K562 (cell line): Measurements from ENCODE around the gene MAP1LC3B2. TPM values are rescaled to one million over a fixed set of nuclear protein-coding genes. Genes with fewer than 3 reads are reported as not detected.
A peak's percentile ranks its signal among the peaks of the same experiment; 100 is the strongest.

Experiments used
- ATF7 ChIP-seq: fragments of 450-650 bp; IDR thresholded peaks from 2 replicates; pipeline ENCODE4 v1.7.1; 2014; ENCODE audit warnings: mild to moderate bottlenecking, moderate library complexity
- CBFA2T3 ChIP-seq: fragments of 450-650 bp; IDR thresholded peaks from 2 replicates; pipeline ENCODE4 v1.6.1; 2017
- CEBPG ChIP-seq, 3 experiments: fragments of 200-800 bp in 1 of 3; sonication (Bioruptor generic) in 1 of 3; sonication (generic) in 1 of 3; formaldehyde crosslinking in 1 of 3; IDR thresholded peaks in 2 of 3; conservative IDR thresholded peaks in 1 of 3; 2 replicates each; pipeline versions ENCODE4 v1.6.1 to v1.8.0; 2016 to 2022; ENCODE audit warnings: missing compliant biosample characterization in 2 of 3, missing genetic modification characterization in 2 of 3, mild to moderate bottlenecking in 1 of 3, missing genetic modification reagents in 1 of 3
- ELF2 ChIP-seq: fragments of 250-450 bp; sonication (Bioruptor Pico); IDR thresholded peaks from 2 replicates; pipeline ENCODE4 v1.5.0; 2021; ENCODE audit warnings: mild to moderate bottlenecking
- ELF4 ChIP-seq: fragments of 450-650 bp; formaldehyde crosslinking; IDR thresholded peaks from 2 replicates; pipeline ENCODE4 v1.4.0; 2022; ENCODE audit warnings: missing genetic modification characterization
- MEF2A ChIP-seq: IDR thresholded peaks from 2 replicates; pipeline ENCODE4 v1.6.1; 2011; ENCODE audit warnings: low read depth, mild to moderate bottlenecking, low read length, moderate library complexity; ENCODE audit not compliant: control insufficient read depth
- REST ChIP-seq, 2 experiments: fragments of 450-650 bp; formaldehyde crosslinking in 1 of 2; IDR thresholded peaks; 2 replicates each; pipeline versions ENCODE4 v1.4.0 to v1.6.1; 2014 to 2020; ENCODE audit warnings: mild to moderate bottlenecking in 2 of 2, borderline replicate concordance in 1 of 2, low read depth in 1 of 2
- SAFB ChIP-seq: fragments of 200-400 bp; formaldehyde crosslinking; IDR thresholded peaks from 2 replicates; pipeline ENCODE4 v1.6.1; 2017; ENCODE audit warnings: low read depth, low read length, borderline replicate concordance
- ZNF3 ChIP-seq: fragments of 250-450 bp; sonication (Bioruptor Pico); IDR thresholded peaks from 2 replicates; pipeline ENCODE4 v1.5.0; 2021; ENCODE audit warnings: mild to moderate bottlenecking, moderate library complexity
- ZNF740 ChIP-seq, 3 experiments: fragments of 200-800 bp in 1 of 3; sonication (Bioruptor generic) in 1 of 3; sonication (generic) in 1 of 3; formaldehyde crosslinking in 1 of 3; IDR thresholded peaks; 2 replicates each; pipeline versions ENCODE4 v1.6.1 to v1.8.0; 2016 to 2022; ENCODE audit warnings: mild to moderate bottlenecking in 2 of 3, missing compliant biosample characterization in 2 of 3, missing genetic modification characterization in 2 of 3, missing genetic modification reagents in 1 of 3
- ZNF76 ChIP-seq: fragments of 250-450 bp; sonication (Bioruptor Pico); IDR thresholded peaks from 2 replicates; pipeline ENCODE4 v1.4.0; 2020; ENCODE audit warnings: mild to moderate bottlenecking, moderate library complexity, borderline replicate concordance
- polyA plus RNA-seq, 8 experiments: library from polyadenylated mRNA; depleted of rRNA in 4 of 8; stranded (reverse) in 5 of 8; unstranded in 3 of 8; fragments of >200 nt; fragmentation: Nextera tagmentation in 2 of 8; fragmentation: Illumina TruSeq in 1 of 8; extraction: Ambion mirVana in 2 of 8; extraction: Trizol in 1 of 8; gene quantifications; 2 replicates each; pipeline versions ENCODE4 v1.2.1 to v1.2.3, GENCODE V29; 2011 to 2014; ENCODE audit warnings: inconsistent platforms in 1 of 8, missing spikeins in 1 of 8
- total RNA-seq, 7 experiments: library from RNA; depleted of rRNA in 6 of 7; stranded (reverse); fragments of >200 nt in 6 of 7; fragmentation: Illumina TruSeq in 2 of 7; extraction: Trizol in 2 of 7; gene quantifications; 2 replicates each; pipeline versions ENCODE4 v1.2.1 to v1.2.3, GENCODE V29; 2011 to 2021; ENCODE audit warnings: low replicate concordance in 1 of 7
- TF ChIP-seq, protein P1 (sequence below), 3 experiments: fragments of 200-800 bp in 1 of 3; fragments of 250-450 bp in 1 of 3; fragments of 450-650 bp in 1 of 3; sonication (Bioruptor Pico) in 1 of 3; sonication (Bioruptor generic) in 1 of 3; formaldehyde crosslinking in 1 of 3; IDR thresholded peaks; 2 replicates each; pipeline versions ENCODE4 v1.6.1 to v1.8.0; 2016 to 2022; ENCODE audit warnings: mild to moderate bottlenecking in 2 of 3, missing genetic modification characterization in 2 of 3, missing compliant biosample characterization in 1 of 3, moderate library complexity in 1 of 3

MAP1LC3B2 gene
- total and polyA plus RNA-seq, 9 of the 15 experiments (the other 6 are each of a cell fraction or from before 2014, with no cell fraction given) = 0.53 to 2.8 (median 0.76) TPM; not detected in 2

DNA sequence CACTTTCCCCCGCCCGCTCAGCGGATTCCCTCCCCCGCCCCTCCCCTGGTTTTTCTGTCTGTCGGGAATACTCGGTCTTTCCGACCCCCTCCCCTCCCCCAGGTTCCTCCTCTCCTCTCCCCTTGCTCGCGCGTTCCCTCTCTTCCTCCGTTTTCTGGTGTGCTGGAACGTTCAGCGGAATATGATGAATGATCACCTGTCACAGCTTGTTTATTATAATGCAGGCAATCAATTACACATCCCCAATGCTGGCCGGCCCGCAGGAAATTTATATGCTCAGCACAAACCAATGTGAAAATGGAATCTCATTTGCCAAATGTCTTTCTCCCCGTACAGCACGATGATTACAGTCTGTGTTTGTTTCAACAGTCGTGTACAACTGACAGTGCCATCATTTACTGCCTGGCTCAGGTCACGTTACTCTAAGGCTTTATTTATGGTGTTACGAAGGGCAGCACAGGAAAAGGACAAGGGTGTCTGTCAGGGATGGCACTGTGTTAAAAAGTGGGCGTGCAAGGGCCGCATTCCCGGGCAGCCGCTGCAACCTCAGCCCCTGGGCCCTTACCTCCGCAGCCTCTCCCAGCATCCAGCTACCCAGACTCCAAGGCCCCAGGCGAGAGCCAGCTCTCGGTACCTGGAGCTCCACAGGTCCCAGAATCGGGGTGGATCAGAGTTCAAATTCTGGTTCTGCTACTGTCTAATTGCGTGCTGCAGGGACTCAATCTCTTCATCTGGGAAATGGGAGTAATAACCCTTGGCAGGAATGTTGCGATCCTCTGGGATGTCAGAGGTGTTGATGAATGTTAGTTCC, 24.7 kb upstream of the MAP1LC3B2 start (continued):
- no peak for TF ChIP-seq REST (IDR thresholded peaks at IDR 0.05; ENCODE audit: borderline replicate concordance)
- no peak for TF ChIP-seq REST (CRISPR knock-in tag; IDR thresholded peaks at IDR 0.05; ENCODE audit: low read depth)
- no peak for TF ChIP-seq SAFB
- no peak for TF ChIP-seq ZNF3 (CRISPR knock-in tag)
- TF ChIP-seq CBFA2T3 = no peak
- no peak for TF ChIP-seq ATF7
- TF ChIP-seq ELF4 (CRISPR knock-in tag) = no peak
- TF ChIP-seq ELF2 (CRISPR knock-in tag) = 0 out of 2 replicates have a peak, but pooled peaks have one; percentile 36
- TF ChIP-seq, protein P1, sequence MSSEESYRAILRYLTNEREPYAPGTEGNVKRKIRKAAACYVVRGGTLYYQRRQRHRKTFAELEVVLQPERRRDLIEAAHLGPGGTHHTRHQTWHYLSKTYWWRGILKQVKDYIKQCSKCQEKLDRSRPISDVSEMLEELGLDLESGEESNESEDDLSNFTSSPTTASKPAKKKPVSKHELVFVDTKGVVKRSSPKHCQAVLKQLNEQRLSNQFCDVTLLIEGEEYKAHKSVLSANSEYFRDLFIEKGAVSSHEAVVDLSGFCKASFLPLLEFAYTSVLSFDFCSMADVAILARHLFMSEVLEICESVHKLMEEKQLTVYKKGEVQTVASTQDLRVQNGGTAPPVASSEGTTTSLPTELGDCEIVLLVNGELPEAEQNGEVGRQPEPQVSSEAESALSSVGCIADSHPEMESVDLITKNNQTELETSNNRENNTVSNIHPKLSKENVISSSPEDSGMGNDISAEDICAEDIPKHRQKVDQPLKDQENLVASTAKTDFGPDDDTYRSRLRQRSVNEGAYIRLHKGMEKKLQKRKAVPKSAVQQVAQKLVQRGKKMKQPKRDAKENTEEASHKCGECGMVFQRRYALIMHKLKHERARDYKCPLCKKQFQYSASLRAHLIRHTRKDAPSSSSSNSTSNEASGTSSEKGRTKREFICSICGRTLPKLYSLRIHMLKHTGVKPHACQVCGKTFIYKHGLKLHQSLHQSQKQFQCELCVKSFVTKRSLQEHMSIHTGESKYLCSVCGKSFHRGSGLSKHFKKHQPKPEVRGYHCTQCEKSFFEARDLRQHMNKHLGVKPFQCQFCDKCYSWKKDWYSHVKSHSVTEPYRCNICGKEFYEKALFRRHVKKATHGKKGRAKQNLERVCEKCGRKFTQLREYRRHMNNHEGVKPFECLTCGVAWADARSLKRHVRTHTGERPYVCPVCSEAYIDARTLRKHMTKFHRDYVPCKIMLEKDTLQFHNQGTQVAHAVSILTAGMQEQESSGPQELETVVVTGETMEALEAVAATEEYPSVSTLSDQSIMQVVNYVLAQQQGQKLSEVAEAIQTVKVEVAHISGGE (CRISPR knock-in tag; IDR thresholded peaks at IDR 0.05) = no peak
- TF ChIP-seq MEF2A = no peak
- TF ChIP-seq CEBPG (CRISPR knock-in tag; IDR thresholded peaks at IDR 0.05) = no peak
- TF ChIP-seq CEBPG (tag; conservative IDR thresholded peaks at IDR 0.05 in 1 of 2, IDR thresholded peaks at IDR 0.05 in 1 of 2) = no peak
- TF ChIP-seq ZNF76 (CRISPR knock-in tag) = no peak
- peak; percentile 25; the same call in 1 of the 2 replicates for TF ChIP-seq ZNF740 (CRISPR knock-in tag; IDR thresholded peaks at IDR 0.05)
- TF ChIP-seq ZNF740 (tag; IDR thresholded peaks at IDR 0.05) = no peak
